ENCODE measurements around the gene NPHP4. TPM values are rescaled to one million over a fixed set of nuclear protein-coding genes. Genes with fewer than 3 reads are reported as not detected.

NPHP4 gene
- polyA plus RNA-seq, 1 of the 3 experiments (the other 2 are of a cell fraction), result 7.0 TPM

- Histone ChIP-seq H4K20me1 (ENCODE audit: insufficient read depth) (no peaks in the 10 kb centered on the region), H3K4me3 (ENCODE audit: low read depth in 2 of 2, low read length in 1 of 2) (no peak overlapping the region), H2AFZ (ENCODE audit: low read depth) (no peak overlapping the region), H3K27me3 (ENCODE audit: insufficient read depth) (no peaks in the 10 kb centered on the region), H3K79me2 (ENCODE audit: insufficient read depth) (no peaks in the 10 kb centered on the region), H3K9ac (no peak overlapping the region), H3K4me1 (ENCODE audit: control insufficient read depth in 1 of 2, insufficient read depth in 2 of 2, low read depth in 1 of 2, low read length in 1 of 2) (peaks cover 0 to 6% of the 10 kb centered on the region in 2 experiments; a peak in 1 of 4 replicates), H3K9me2 (no peaks in the 10 kb centered on the region), H3K36me3 (replicated peaks in 1 of 2; ENCODE audit: control insufficient read depth in 1 of 2, insufficient read depth in 2 of 2, low read length in 1 of 2) (peaks cover 0 to 5% of the 10 kb centered on the region in 2 experiments), H3K4me2 (no peak overlapping the region), H3F3A (replicated peaks; ENCODE audit: insufficient read depth) (no peaks in the 10 kb centered on the region), H3K27ac (ENCODE audit: low read depth in 2 of 2, low read length in 1 of 2) (no peak overlapping the region), H3K9me3 (no peaks in the 10 kb centered on the region)
- DNase-seq, result no peak
- CTCF ChIA-PET, result interaction anchor here (1.2 kb wide), 1 partner anchor 133 kb away, joined by 3 read pairs; no protein-coding TSS in a partner anchor
- POLR2A ChIA-PET, result no interaction called here
- 88% methylated on average over 11 of the region's 11 CpGs for WGBS (ENCODE audit: low lambda C conversion rate)
- TF ChIP-seq GATA2 (CRISPR knock-in tag; IDR thresholded peaks at IDR 0.05) (no peak), RXRA (IDR thresholded peaks at IDR 0.05; ENCODE audit: borderline replicate concordance, low read depth) (no peak), MEF2A (IDR thresholded peaks at IDR 0.05; ENCODE audit: borderline replicate concordance, low read depth) (no peak), CTCF (IDR thresholded peaks at IDR 0.05) (no peak), RAD21 (IDR thresholded peaks at IDR 0.05; ENCODE audit: low read length) (no peak), POLR2AphosphoS5 (IDR thresholded peaks at IDR 0.05; ENCODE audit: low read depth, low read length) (no peak), NRF1 (IDR thresholded peaks at IDR 0.05; ENCODE audit: low read depth, low read length) (no peak), MXI1 (IDR thresholded peaks at IDR 0.05; ENCODE audit: low read depth, low read length) (no peak), PBX3 (IDR thresholded peaks at IDR 0.05) (no peak), YY1 (IDR thresholded peaks at IDR 0.05; ENCODE audit: low read depth) (no peak), ELF1 (IDR thresholded peaks at IDR 0.05) (no peak)
These were observed 82.0 kb downstream of the NPHP4 start for GRCh38 chr1:5910276-5910620.

DNA sequence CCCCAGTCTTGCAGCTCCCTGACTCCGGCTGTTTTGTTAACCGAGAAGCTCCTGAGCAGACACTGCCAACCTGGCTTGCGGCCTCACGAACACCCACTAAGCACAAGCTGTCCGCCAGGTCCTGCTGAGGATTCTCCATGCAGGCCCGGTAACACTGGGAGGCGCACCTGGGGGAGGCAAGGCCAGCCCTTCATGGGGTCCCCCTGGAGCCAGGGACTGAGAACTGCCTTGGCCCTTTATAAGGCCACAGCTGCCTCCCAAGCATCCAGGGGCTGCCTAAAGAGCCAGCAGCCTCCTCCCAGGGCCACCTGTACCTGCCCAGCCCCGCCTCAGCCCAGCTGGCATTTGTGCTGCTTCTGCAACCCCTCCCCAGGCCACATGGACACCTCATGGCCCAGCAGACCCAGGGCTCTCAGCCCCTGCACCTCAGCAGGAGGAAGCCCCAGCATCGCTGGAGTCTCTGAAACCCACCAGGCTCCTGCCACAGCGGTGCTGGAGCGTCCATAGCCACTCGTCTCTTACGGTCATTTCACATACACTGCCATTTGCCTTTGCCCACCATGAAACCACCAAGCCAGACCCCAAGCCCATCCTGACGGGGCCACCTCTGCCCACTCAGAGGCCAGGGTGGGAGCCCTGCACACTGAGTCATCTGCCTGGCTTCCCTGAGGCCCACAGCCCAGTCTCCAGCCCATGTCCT is 82.5 kb downstream of the NPHP4 start:
- Histone ChIP-seq H3K27me3 (ENCODE audit: insufficient read depth) (no peaks in the 10 kb centered on the region), H3K9ac (no peak overlapping the region), H2AFZ (ENCODE audit: low read depth) (no peak overlapping the region), H3K4me2 (no peak overlapping the region), H3F3A (replicated peaks; ENCODE audit: insufficient read depth) (no peaks in the 10 kb centered on the region), H3K9me3 (no peaks in the 10 kb centered on the region), H3K27ac (ENCODE audit: low read depth in 2 of 2, low read length in 1 of 2) (no peak overlapping the region), H3K79me2 (ENCODE audit: insufficient read depth) (no peaks in the 10 kb centered on the region), H3K4me1 (ENCODE audit: control insufficient read depth in 1 of 2, insufficient read depth in 2 of 2, low read depth in 1 of 2, low read length in 1 of 2) (peaks cover 0 to 1% of the 10 kb centered on the region in 2 experiments; a peak in 1 of 4 replicates), H3K36me3 (replicated peaks in 1 of 2; ENCODE audit: control insufficient read depth in 1 of 2, insufficient read depth in 2 of 2, low read length in 1 of 2) (peaks cover 0 to 7% of the 10 kb centered on the region in 2 experiments), H3K4me3 (ENCODE audit: low read depth in 2 of 2, low read length in 1 of 2) (no peak overlapping the region), H3K9me2 (no peaks in the 10 kb centered on the region), H4K20me1 (ENCODE audit: insufficient read depth) (no peaks in the 10 kb centered on the region)
- no peak for DNase-seq
- 90% methylated on average over 9 of the region's 14 CpGs for WGBS (ENCODE audit: low lambda C conversion rate)
- POLR2A ChIA-PET, result no interaction called here
- no peak for TF ChIP-seq JUND (IDR thresholded peaks at IDR 0.05)
- TF ChIP-seq CTCF (IDR thresholded peaks at IDR 0.05), result no peak
- no peak for TF ChIP-seq PBX3 (IDR thresholded peaks at IDR 0.05)
- no peak for TF ChIP-seq MAX (IDR thresholded peaks at IDR 0.05; ENCODE audit: low read depth)
- no peak for TF ChIP-seq EP300 (IDR thresholded peaks at IDR 0.05; ENCODE audit: borderline replicate concordance in 1 of 2, low read depth in 1 of 2, low read length in 1 of 2)
- no peak for TF ChIP-seq IRF3 (IDR thresholded peaks at IDR 0.05; ENCODE audit: low read depth, low read length)
- TF ChIP-seq GABPA (IDR thresholded peaks at IDR 0.05; ENCODE audit: low read depth), result no peak
- no peak for TF ChIP-seq TCF12 (IDR thresholded peaks at IDR 0.05)
- CTCF ChIA-PET, result no interaction called here
